HepG2 (cell line): ENCODE results near the gene ENHO. TPM values are rescaled to one million over a fixed set of nuclear protein-coding genes. Genes with fewer than 3 reads are reported as not detected.

Experiments
- ATAC-seq: fragments of 200-7000 bp; cut with Tn5 transposase; 3 replicates; pipeline ENCODE4 v1.9.1; 2020; ENCODE audit warnings: mild to moderate bottlenecking, moderate library complexity
- BruUV-seq: library from RNA; stranded (reverse); fragments of 400-500 nt; replicated peaks from 2 replicates; lab custom pipeline; 2021; lab: Mats Ljungman, UMichigan
- CTCF ChIA-PET: fragments of 300-600 bp; formaldehyde crosslinking; extraction: SDS; loops from one replicate; lab custom pipeline; 2021; ENCODE audit warnings: low total read pairs, inconsistent platforms, low intra/inter-chr PET ratio; lab: Yijun Ruan, JAX
- POLR2A ChIA-PET: fragments of 350-600 bp; sonication (Branson Sonifier 250); formaldehyde crosslinking; loops from one replicate; lab custom pipeline; 2020; ENCODE audit warnings: antibody characterized with exemption, inconsistent platforms; lab: Yijun Ruan, JAX
- DNase-seq: peaks from one replicate; pipeline ENCODE4 v3.0.0-alpha.2; 2015; ENCODE audit warnings: low spot score
- FAIRE-seq: peaks from 3 replicates; lab custom pipeline; 2011; peaks lifted over from hg19 to GRCh38; lab: Jason Lieb, UNC
- H2AFZ ChIP-seq: one replicate; pipeline ENCODE4 v1.6.1; 2011; ENCODE audit warnings: low read length, inconsistent platforms
- H3K27ac ChIP-seq: fragments of 300-600 bp; 3 replicates; pipeline ENCODE4 v1.8.0; 2011; ENCODE audit warnings: mixed run types, mild to moderate bottlenecking, mixed read lengths, low read length, inconsistent platforms; ENCODE audit not compliant: insufficient read depth; ENCODE audit errors: extremely low read length
- H3K27me3 ChIP-seq, 2 experiments: fragments of 200-600 bp in 1 of 2; 2 replicates in 1 of 2; 3 replicates in 1 of 2; pipeline versions ENCODE4 v1.6.0 to v1.8.0; 2011; ENCODE audit warnings: low read length in 2 of 2, mild to moderate bottlenecking in 2 of 2, moderate library complexity in 2 of 2, inconsistent platforms in 1 of 2; ENCODE audit not compliant: insufficient read depth in 2 of 2, control insufficient read depth in 1 of 2
- H3K36me3 ChIP-seq, 2 experiments: fragments of 200-600 bp in 1 of 2; replicated peaks in 1 of 2; 2 replicates in 1 of 2; 3 replicates in 1 of 2; pipeline versions ENCODE4 v1.5.1 to v1.8.0; 2011; ENCODE audit warnings: low read length in 2 of 2, inconsistent platforms in 1 of 2; ENCODE audit not compliant: insufficient read depth in 2 of 2, control insufficient read depth in 1 of 2
- H3K4me1 ChIP-seq: 2 replicates; pipeline ENCODE4 v1.5.1; 2012; ENCODE audit warnings: low read length, inconsistent platforms; ENCODE audit not compliant: insufficient read depth
- H3K4me2 ChIP-seq: 2 replicates; pipeline ENCODE4 v1.6.0; 2011; ENCODE audit warnings: low read depth, low read length, inconsistent platforms
- H3K4me3 ChIP-seq, 3 experiments: fragments of 200-600 bp in 1 of 3; sonication (generic), shearing (Covaris generic) in 1 of 3; replicated peaks in 1 of 3; 2 replicates each; pipeline ENCODE4 v1.5.1; 2011 to 2016; ENCODE audit warnings: low read length in 3 of 3, inconsistent platforms in 2 of 3, low read depth in 2 of 3, mild to moderate bottlenecking in 2 of 3, control low read depth in 1 of 3, mixed read lengths in 1 of 3; ENCODE audit not compliant: insufficient read depth in 1 of 3
- H3K79me2 ChIP-seq: one replicate; pipeline ENCODE4 v1.6.1; 2011; ENCODE audit warnings: low read length, inconsistent platforms; ENCODE audit not compliant: insufficient read depth
- H3K9ac ChIP-seq: 2 replicates; pipeline ENCODE4 v1.6.0; 2011; ENCODE audit warnings: mild to moderate bottlenecking, low read depth, low read length, inconsistent platforms; ENCODE audit not compliant: insufficient read depth
- H3K9me3 ChIP-seq: 2 replicates; pipeline ENCODE4 v1.5.1; 2012; ENCODE audit warnings: mild to moderate bottlenecking, low read length
- H4K20me1 ChIP-seq: 2 replicates; pipeline ENCODE4 v1.6.0; 2011; ENCODE audit warnings: inconsistent platforms, mild to moderate bottlenecking, low read length, moderate library complexity; ENCODE audit not compliant: insufficient read depth
- AHR ChIP-seq: IDR thresholded peaks from 2 replicates; pipeline ENCODE4 v1.6.1; 2018; ENCODE audit warnings: missing genetic modification reagents, missing compliant biosample characterization
- ATF1 ChIP-seq: IDR thresholded peaks from 2 replicates; pipeline ENCODE4 v1.6.1; 2016; ENCODE audit warnings: mild to moderate bottlenecking, control low read depth
- EEA1 ChIP-seq: sonication (generic); formaldehyde crosslinking; IDR thresholded peaks from 2 replicates; pipeline ENCODE4 v1.5.1; 2020; ENCODE audit warnings: mild to moderate bottlenecking, missing genetic modification reagents, borderline replicate concordance
- FOSL2 ChIP-seq: sonication (generic); formaldehyde crosslinking; IDR thresholded peaks from 2 replicates; pipeline ENCODE4 v1.4.0; 2020; ENCODE audit warnings: missing genetic modification reagents
- HHEX ChIP-seq: IDR thresholded peaks from 2 replicates; pipeline ENCODE4 v1.6.1; 2016; ENCODE audit warnings: control low read depth
- HMGA1 ChIP-seq: sonication (generic); formaldehyde crosslinking; conservative IDR thresholded peaks from 2 replicates; pipeline ENCODE4 v1.4.0; 2020; ENCODE audit warnings: missing genetic modification reagents
- HNF1B ChIP-seq: sonication (generic); formaldehyde crosslinking; IDR thresholded peaks from 2 replicates; pipeline ENCODE4 v1.5.1; 2020; ENCODE audit warnings: mild to moderate bottlenecking, moderate library complexity, missing genetic modification reagents
- HNF4A ChIP-seq: sonication (generic); formaldehyde crosslinking; IDR thresholded peaks from 2 replicates; pipeline ENCODE4 v1.4.0; 2020; ENCODE audit warnings: missing genetic modification reagents
- HNRNPK ChIP-seq: fragments of 200-400 bp; formaldehyde crosslinking; IDR thresholded peaks from 2 replicates; pipeline ENCODE4 v1.6.1; 2018; ENCODE audit warnings: low read length, low read depth, moderate library complexity, mild to moderate bottlenecking; ENCODE audit not compliant: poor library complexity, severe bottlenecking
- MED1 ChIP-seq: sonication (generic); formaldehyde crosslinking; IDR thresholded peaks from 2 replicates; pipeline ENCODE4 v1.4.0; 2020; ENCODE audit warnings: missing genetic modification reagents
- MIER3 ChIP-seq: IDR thresholded peaks from 2 replicates; pipeline ENCODE4 v1.6.1; 2016; ENCODE audit warnings: missing compliant biosample characterization, borderline replicate concordance
- NCOR1 ChIP-seq: fragments of 200-600 bp; sonication (generic); IDR thresholded peaks from 2 replicates; pipeline ENCODE4 v1.7.0; 2017; ENCODE audit warnings: antibody characterized with exemption, low read length, borderline replicate concordance
- NONO ChIP-seq, 2 experiments: fragments of 450-650 bp in 1 of 2; sonication (generic) in 1 of 2; formaldehyde crosslinking in 1 of 2; IDR thresholded peaks in 1 of 2; conservative IDR thresholded peaks in 1 of 2; 2 replicates each; pipeline versions ENCODE4 v1.6.1 to v1.8.0; 2017 to 2022; ENCODE audit warnings: mild to moderate bottlenecking in 1 of 2, missing genetic modification reagents in 1 of 2, moderate library complexity in 1 of 2
- PCBP1 ChIP-seq: fragments of 200-400 bp; formaldehyde crosslinking; IDR thresholded peaks from 2 replicates; pipeline ENCODE4 v1.6.1; 2017; ENCODE audit warnings: mild to moderate bottlenecking, low read depth, low read length, borderline replicate concordance
- ZBTB21 ChIP-seq: sonication (generic); formaldehyde crosslinking; IDR thresholded peaks from 2 replicates; pipeline ENCODE4 v1.4.0; 2020; ENCODE audit warnings: missing genetic modification reagents
- ZNF780A ChIP-seq: sonication (generic); formaldehyde crosslinking; IDR thresholded peaks from 2 replicates; pipeline ENCODE4 v1.8.0; 2022; ENCODE audit warnings: mild to moderate bottlenecking, missing genetic modification reagents, moderate library complexity
- ZNF790 ChIP-seq: sonication (generic); formaldehyde crosslinking; IDR thresholded peaks from 2 replicates; pipeline ENCODE4 v1.8.0; 2022; ENCODE audit warnings: missing genetic modification reagents, mild to moderate bottlenecking, borderline replicate concordance
- WGBS: methylation state at CpG from one replicate; pipeline ENCODE4 v1.1.6; 2017; ENCODE audit warnings: low lambda C conversion rate; 5-methylcytosine and 5-hydroxymethylcytosine counted together
- in situ Hi-C: cut with HindIII; loops from 2 replicates; pipeline ENCODE4 v1.10.0; 2017; ENCODE audit warnings: low pct_unique_long_range_greater_than_20kb; ENCODE audit not compliant: extremely low pct_ligation_motif_present
- intact Hi-C: fragments of 100-400 bp; cut with micrococcal nuclease; formaldehyde crosslinking; loops from one replicate; pipeline ENCODE4 v1.10.0; 2022; ENCODE audit not compliant: unreplicated experiment
- polyA plus RNA-seq, 8 experiments: library from polyadenylated mRNA; depleted of rRNA in 3 of 8; stranded (reverse) in 7 of 8; unstranded in 1 of 8; fragments of >200 nt; fragmentation: Illumina TruSeq in 4 of 8; extraction: Trizol in 4 of 8; gene quantifications; 2 replicates each; pipeline versions ENCODE4 v1.2.1 to v1.2.3, GENCODE V29; 2011 to 2016; ENCODE audit warnings: low read depth in 4 of 8, missing spikeins in 1 of 8, mixed read lengths in 1 of 8; ENCODE audit not compliant: insufficient read depth in 1 of 8
- total RNA-seq, 5 experiments: library from RNA; depleted of rRNA; stranded (reverse); fragments of >200 nt; fragmentation: Illumina TruSeq; extraction: Trizol; gene quantifications; 2 replicates each; pipeline ENCODE4 v1.2.3, GENCODE V29; 2016; ENCODE audit warnings: low read depth in 1 of 5
- TF ChIP-seq, protein P1 (sequence below): sonication (generic); formaldehyde crosslinking; IDR thresholded peaks from 2 replicates; pipeline ENCODE4 v1.4.0; 2020; ENCODE audit warnings: missing genetic modification reagents, borderline replicate concordance
- TF ChIP-seq, protein P2 (sequence below): IDR thresholded peaks from 2 replicates; pipeline ENCODE4 v1.6.1; 2016

Gene ENHO
- total and polyA plus RNA-seq, 2 of the 13 experiments (the other 11 are each of a cell fraction or from before 2014, with no cell fraction given), result 0.08 to 0.60 TPM

DNA sequence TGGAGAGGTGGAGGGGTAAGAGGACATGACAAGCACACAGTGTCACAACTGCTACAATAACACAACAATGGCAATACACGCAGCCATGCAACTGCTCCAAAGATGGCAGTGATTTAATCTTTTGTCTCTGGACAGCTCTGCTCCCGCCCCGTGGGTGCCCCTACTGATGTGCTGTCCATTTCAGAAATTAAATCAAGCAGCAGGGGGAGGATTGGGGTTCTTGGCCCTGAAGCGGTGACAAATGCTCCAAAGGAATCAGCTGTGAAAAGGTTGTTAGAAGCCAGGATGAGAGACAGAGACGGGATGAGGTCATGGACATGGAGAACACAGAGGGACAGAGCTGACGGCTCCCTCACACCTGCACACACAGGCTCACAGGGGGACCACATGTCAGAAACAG is 44.2 kb upstream of the ENHO start (continued):
- no peak for TF ChIP-seq ATF1 (CRISPR knock-in tag)
- no peak for TF ChIP-seq HNF1B (CRISPR knock-in tag)

- Histone ChIP-seq H3K9ac (no peak overlapping the region), H3K36me3 (no peaks in the 10 kb centered on the region)
- in situ Hi-C loops, result no loop called here
- TF ChIP-seq HHEX (CRISPR knock-in tag) (no peak), FOSL2 (CRISPR knock-in tag) (no peak), ZNF790 (no peak), NCOR1 (no peak), ZBTB21 (CRISPR knock-in tag) (no peak), HNF4A (no peak), MED1 (CRISPR knock-in tag) (no peak), EEA1 (no peak), HNRNPK (no peak), ZNF780A (CRISPR knock-in tag) (no peak), AHR (CRISPR knock-in tag) (no peak), HMGA1 (no peak), PCBP1 (no peak), NONO (IDR thresholded peaks at IDR 0.05) (no peak), NONO (CRISPR knock-in tag; conservative IDR thresholded peaks at IDR 0.05) (no peak), MIER3 (no peak)
- TF ChIP-seq, protein P1, sequence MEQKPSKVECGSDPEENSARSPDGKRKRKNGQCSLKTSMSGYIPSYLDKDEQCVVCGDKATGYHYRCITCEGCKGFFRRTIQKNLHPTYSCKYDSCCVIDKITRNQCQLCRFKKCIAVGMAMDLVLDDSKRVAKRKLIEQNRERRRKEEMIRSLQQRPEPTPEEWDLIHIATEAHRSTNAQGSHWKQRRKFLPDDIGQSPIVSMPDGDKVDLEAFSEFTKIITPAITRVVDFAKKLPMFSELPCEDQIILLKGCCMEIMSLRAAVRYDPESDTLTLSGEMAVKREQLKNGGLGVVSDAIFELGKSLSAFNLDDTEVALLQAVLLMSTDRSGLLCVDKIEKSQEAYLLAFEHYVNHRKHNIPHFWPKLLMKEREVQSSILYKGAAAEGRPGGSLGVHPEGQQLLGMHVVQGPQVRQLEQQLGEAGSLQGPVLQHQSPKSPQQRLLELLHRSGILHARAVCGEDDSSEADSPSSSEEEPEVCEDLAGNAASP (CRISPR knock-in tag), result no peak
- TF ChIP-seq, protein P2, sequence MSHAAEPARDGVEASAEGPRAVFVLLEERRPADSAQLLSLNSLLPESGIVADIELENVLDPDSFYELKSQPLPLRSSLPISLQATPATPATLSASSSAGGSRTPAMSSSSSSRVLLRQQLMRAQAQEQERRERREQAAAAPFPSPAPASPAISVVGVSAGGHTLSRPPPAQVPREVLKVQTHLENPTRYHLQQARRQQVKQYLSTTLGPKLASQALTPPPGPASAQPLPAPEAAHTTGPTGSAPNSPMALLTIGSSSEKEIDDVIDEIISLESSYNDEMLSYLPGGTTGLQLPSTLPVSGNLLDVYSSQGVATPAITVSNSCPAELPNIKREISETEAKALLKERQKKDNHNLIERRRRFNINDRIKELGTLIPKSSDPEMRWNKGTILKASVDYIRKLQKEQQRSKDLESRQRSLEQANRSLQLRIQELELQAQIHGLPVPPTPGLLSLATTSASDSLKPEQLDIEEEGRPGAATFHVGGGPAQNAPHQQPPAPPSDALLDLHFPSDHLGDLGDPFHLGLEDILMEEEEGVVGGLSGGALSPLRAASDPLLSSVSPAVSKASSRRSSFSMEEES (CRISPR knock-in tag), result no peak
- TF ChIP-seq, all 625 proteins: peak for 0
- H4K20me1 ChIP-seq, result no peaks in the 10 kb centered on the region
- H3K9me3 ChIP-seq, result no peaks in the 10 kb centered on the region
- ATAC-seq (no peak), FAIRE-seq (no peak), DNase-seq (no peak)
- 55% methylated on average over 4 of the region's 8 CpGs for WGBS
- CTCF ChIA-PET, result no interaction called here
- peaks cover 7 to 71% of the 10 kb centered on the region in 2 experiments; a peak in 4 of 5 replicates for H3K27me3 ChIP-seq
- no peaks in the 10 kb centered on the region for H3K4me1 ChIP-seq
- no peak overlapping the region for H3K27ac ChIP-seq
- intact Hi-C loops, result no loop called here
- BruUV-seq, result no TSS peak
- POLR2A ChIA-PET, result no interaction called here
- H2AFZ ChIP-seq, result no peak overlapping the region
- H3K4me2 ChIP-seq, result no peak overlapping the region
- H3K4me3 ChIP-seq, result no peak overlapping the region
- H3K79me2 ChIP-seq, result no peaks in the 10 kb centered on the region
Observed at GRCh38 chr9:34566322-34566721, 43.5 kb upstream of the ENHO start.
